Measurements from ENCODE around the gene BEGAIN.

GRCh38 chr14:100525615-100526014 is 61.6 kb downstream of the BEGAIN start:
- TF ChIP-seq CTCF (IDR thresholded peaks at IDR 0.05; ENCODE audit: low read depth, low read length, poor library complexity, severe bottlenecking), result no peak
- no peak for TF ChIP-seq EZH2phosphoT487 (IDR thresholded peaks at IDR 0.05; ENCODE audit: borderline replicate concordance, low read length)

Measured in DOHH2 (cell line).